Liver (tissue), 9 donors: ENCODE results near the gene LRRC2. TPM values are rescaled to one million over a fixed set of nuclear protein-coding genes. Genes with fewer than 3 reads are reported as not detected.

ENCODE experiments used
- DNase-seq: peaks from one replicate; pipeline ENCODE4 v3.0.0-alpha.2; 2017; ENCODE audit warnings: low spot score
- H3K27ac ChIP-seq, 2 donors: one replicate each; pipeline ENCODE4 v1.7.0; 2013; ENCODE audit warnings: inconsistent platforms in 2 of 2, low read length in 2 of 2, control low read depth in 1 of 2, low read depth in 1 of 2, mild to moderate bottlenecking in 1 of 2
- H3K27me3 ChIP-seq, 4 donors: one replicate each; pipeline versions ENCODE4 v1.6.1 to v1.7.0; 2013; ENCODE audit warnings: low read length in 3 of 4, inconsistent platforms in 1 of 4, mild to moderate bottlenecking in 1 of 4, moderate library complexity in 1 of 4; ENCODE audit not compliant: control insufficient read depth in 4 of 4, insufficient read depth in 4 of 4
- H3K36me3 ChIP-seq, 4 donors: one replicate each; pipeline versions ENCODE4 v1.6.1 to v1.7.0; 2013; ENCODE audit warnings: low read length in 3 of 4, mild to moderate bottlenecking in 3 of 4, low read depth in 1 of 4, moderate library complexity in 1 of 4; ENCODE audit not compliant: control insufficient read depth in 4 of 4, insufficient read depth in 3 of 4
- H3K4me1 ChIP-seq, 4 donors: one replicate each; pipeline versions ENCODE4 v1.6.1 to v1.7.0; 2013; ENCODE audit warnings: low read length in 3 of 4, mild to moderate bottlenecking in 3 of 4, moderate library complexity in 1 of 4; ENCODE audit not compliant: control insufficient read depth in 4 of 4, insufficient read depth in 4 of 4
- H3K4me3 ChIP-seq, 3 donors: one replicate each; pipeline versions ENCODE4 v1.6.1 to v1.7.0; 2013; ENCODE audit warnings: low read length in 3 of 3, control low read depth in 1 of 3, low read depth in 1 of 3, mild to moderate bottlenecking in 1 of 3
- H3K9ac ChIP-seq, 2 donors: one replicate each; pipeline ENCODE4 v1.7.0; 2013; ENCODE audit warnings: low read length in 2 of 2, mild to moderate bottlenecking in 2 of 2, moderate library complexity in 2 of 2, control low read depth in 1 of 2, low read depth in 1 of 2
- H3K9me3 ChIP-seq, 4 donors: one replicate each; pipeline versions ENCODE4 v1.6.1 to v1.7.0; 2013; ENCODE audit warnings: low read length in 3 of 4; ENCODE audit not compliant: control insufficient read depth in 4 of 4
- CTCF ChIP-seq: fragments of 150-350 bp; IDR thresholded peaks from 2 replicates; pipeline ENCODE4 v1.5.1; 2017; ENCODE audit warnings: improper control_type of control experiment, low read depth, low read length; ENCODE audit not compliant: missing input control
- EGR1 ChIP-seq, 2 donors: IDR thresholded peaks; 2 replicates each; pipeline ENCODE4 v1.6.1; 2016 to 2018; ENCODE audit warnings: antibody characterized with exemption in 2 of 2, low read depth in 2 of 2
- FOXA1 ChIP-seq: IDR thresholded peaks from 2 replicates; pipeline ENCODE4 v1.6.1; 2016; ENCODE audit warnings: antibody characterized with exemption
- FOXA2 ChIP-seq: IDR thresholded peaks from 2 replicates; pipeline ENCODE4 v1.6.1; 2016; ENCODE audit warnings: antibody characterized with exemption
- GABPA ChIP-seq, 2 donors: IDR thresholded peaks in 1 of 2; conservative IDR thresholded peaks in 1 of 2; 2 replicates each; pipeline ENCODE4 v1.6.1; 2016; ENCODE audit warnings: antibody characterized with exemption in 2 of 2, mild to moderate bottlenecking in 1 of 2, moderate library complexity in 1 of 2
- HNF4A ChIP-seq, 2 donors: conservative IDR thresholded peaks; 2 replicates each; pipeline ENCODE4 v1.6.1; 2016; ENCODE audit warnings: antibody characterized with exemption in 2 of 2, mild to moderate bottlenecking in 2 of 2
- HNF4G ChIP-seq: IDR thresholded peaks from 2 replicates; pipeline ENCODE4 v1.6.1; 2016; ENCODE audit warnings: antibody characterized with exemption
- JUND ChIP-seq, 2 donors: IDR thresholded peaks; 2 replicates each; pipeline ENCODE4 v1.6.1; 2016; ENCODE audit warnings: antibody characterized with exemption in 2 of 2
- NR2F2 ChIP-seq: IDR thresholded peaks from 2 replicates; pipeline ENCODE4 v1.6.1; 2016; ENCODE audit warnings: antibody characterized with exemption
- RAD21 ChIP-seq, 2 donors: IDR thresholded peaks; 2 replicates each; pipeline ENCODE4 v1.6.1; 2016; ENCODE audit warnings: antibody characterized with exemption in 2 of 2, mild to moderate bottlenecking in 2 of 2
- REST ChIP-seq: IDR thresholded peaks from 2 replicates; pipeline ENCODE4 v1.6.1; 2016; ENCODE audit warnings: antibody characterized with exemption, mild to moderate bottlenecking
- RXRA ChIP-seq, 2 donors: IDR thresholded peaks; 2 replicates each; pipeline ENCODE4 v1.6.1; 2017 to 2018; ENCODE audit warnings: antibody characterized with exemption in 2 of 2, mild to moderate bottlenecking in 1 of 2
- SP1 ChIP-seq: IDR thresholded peaks from 2 replicates; pipeline ENCODE4 v1.6.1; 2018; ENCODE audit warnings: antibody characterized with exemption, mild to moderate bottlenecking
- TAF1 ChIP-seq: conservative IDR thresholded peaks from 2 replicates; pipeline ENCODE4 v1.6.1; 2016; ENCODE audit warnings: antibody characterized with exemption, mild to moderate bottlenecking
- YY1 ChIP-seq: IDR thresholded peaks from 2 replicates; pipeline ENCODE4 v1.6.1; 2016; ENCODE audit warnings: antibody characterized with exemption, mild to moderate bottlenecking
- WGBS: extraction: QIAGEN DNeasy Blood & Tissue Kit; methylation state at CpG from one replicate; pipeline ENCODE4 v1.1.7; 2013; 5-methylcytosine and 5-hydroxymethylcytosine counted together
- polyA plus RNA-seq, 2 donors: library from polyadenylated mRNA; stranded (reverse) in 1 of 2; unstranded in 1 of 2; fragments of 200-250 nt in 1 of 2; fragments of >200 nt in 1 of 2; fragmentation: Nextera tagmentation in 1 of 2; extraction: Ambion mirVana in 1 of 2; gene quantifications; one replicate each; pipeline versions ENCODE4 v1.2.1 to v1.2.3, GENCODE V29; 2013 to 2015
- total RNA-seq, 2 donors: library from RNA; depleted of rRNA; stranded (reverse); fragments of >200 nt; gene quantifications; one replicate each; pipeline ENCODE4 v1.2.3, GENCODE V29; 2014
- TF ChIP-seq, protein P1 (sequence below): IDR thresholded peaks from 2 replicates; pipeline ENCODE4 v1.6.1; 2016; ENCODE audit warnings: antibody characterized with exemption
- TF ChIP-seq, protein P2 (sequence below): IDR thresholded peaks from 2 replicates; pipeline ENCODE4 v1.6.1; 2016; ENCODE audit warnings: antibody characterized with exemption
- TF ChIP-seq, protein P3 (sequence below): IDR thresholded peaks from 2 replicates; pipeline ENCODE4 v1.6.1; 2016; ENCODE audit warnings: antibody characterized with exemption
- donor health status: healthy.
- donor health status: healthy.
- donor health status: healthy.
- donor health status: healthy.
- donor health status: healthy.

LRRC2 gene
- total and polyA plus RNA-seq, 4 donors, result 0.93 to 7.6 (median 4.2) TPM

GRCh38 chr3:46481636-46482035, 84.5 kb downstream of the LRRC2 start:
- no peak overlapping the region for H3K4me3 ChIP-seq
- no peak for TF ChIP-seq NR2F2
- TF ChIP-seq HNF4A (conservative IDR thresholded peaks at IDR 0.05), result no peak
- TF ChIP-seq TAF1, result no peak
- TF ChIP-seq, protein P1, sequence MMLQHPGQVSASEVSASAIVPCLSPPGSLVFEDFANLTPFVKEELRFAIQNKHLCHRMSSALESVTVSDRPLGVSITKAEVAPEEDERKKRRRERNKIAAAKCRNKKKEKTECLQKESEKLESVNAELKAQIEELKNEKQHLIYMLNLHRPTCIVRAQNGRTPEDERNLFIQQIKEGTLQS, result no peak
- TF ChIP-seq FOXA2, result no peak
- TF ChIP-seq RAD21 (IDR thresholded peaks at IDR 0.05), result no peak
- TF ChIP-seq HNF4G, result no peak
- H3K9me3 ChIP-seq, result no peaks in the 10 kb centered on the region
- H3K4me1 ChIP-seq, result no peaks in the 10 kb centered on the region
- no peak overlapping the region for H3K27ac ChIP-seq
- DNase-seq, result no peak
- H3K9ac ChIP-seq, result no peak overlapping the region
- no peaks in the 10 kb centered on the region for H3K27me3 ChIP-seq
- no peaks in the 10 kb centered on the region for H3K36me3 ChIP-seq
- WGBS, result 93% methylated on average over 4 of the region's 4 CpGs

DNA sequence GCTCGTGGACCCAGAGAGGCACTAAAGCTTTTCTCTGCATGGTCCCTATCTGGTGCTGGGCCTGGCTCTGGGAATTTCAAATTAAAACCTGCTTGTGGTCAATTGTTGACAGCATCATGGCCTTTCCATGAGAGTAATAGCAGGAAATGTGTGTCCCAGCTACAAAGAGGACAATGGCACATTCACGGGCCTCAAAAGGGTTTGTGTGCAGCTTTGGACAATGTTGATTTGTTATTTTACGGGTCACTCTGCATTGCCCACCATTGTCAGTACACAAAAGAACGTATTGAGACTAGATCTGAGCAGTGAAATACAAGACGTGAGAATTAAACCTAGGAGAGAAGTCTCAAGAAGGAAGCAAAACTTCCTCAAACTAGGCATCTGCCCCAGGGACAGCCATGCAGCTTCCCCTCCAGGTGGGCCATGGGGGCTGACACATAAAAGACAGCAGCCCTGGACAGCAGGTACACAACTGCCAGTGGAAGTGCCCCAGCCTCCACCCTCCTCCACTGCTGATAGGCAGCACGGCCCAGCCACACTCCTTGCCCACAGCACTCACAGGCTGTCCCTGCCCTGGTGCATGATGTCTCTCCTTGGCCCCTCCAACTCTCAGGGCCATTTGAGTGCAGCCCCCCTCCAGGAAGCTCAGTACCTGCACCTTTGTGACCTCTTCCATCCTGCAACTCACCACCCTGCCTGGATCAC, 85.5 kb downstream of the LRRC2 start:
- Histone ChIP-seq H3K4me1 (no peaks in the 10 kb centered on the region), H3K27me3 (no peaks in the 10 kb centered on the region), H3K36me3 (no peaks in the 10 kb centered on the region), H3K4me3 (no peak overlapping the region), H3K9me3 (no peaks in the 10 kb centered on the region), H3K9ac (no peak overlapping the region), H3K27ac (no peak overlapping the region)
- 86% methylated on average over 6 of the region's 6 CpGs for whole genome bisulfite sequencing
- TF ChIP-seq EGR1 (IDR thresholded peaks at IDR 0.05; ENCODE audit: low read depth in 2 of 2) (no peak), TAF1 (no peak), JUND (IDR thresholded peaks at IDR 0.05) (no peak), YY1 (no peak), FOXA2 (no peak), FOXA1 (no peak), GABPA (IDR thresholded peaks at IDR 0.05 in 1 of 2, conservative IDR thresholded peaks at IDR 0.05 in 1 of 2) (no peak), RAD21 (IDR thresholded peaks at IDR 0.05) (no peak), HNF4A (conservative IDR thresholded peaks at IDR 0.05) (no peak), CTCF (no peak), NR2F2 (no peak), REST (no peak), SP1 (no peak), HNF4G (no peak), RXRA (IDR thresholded peaks at IDR 0.05) (no peak)
- TF ChIP-seq, protein P2, sequence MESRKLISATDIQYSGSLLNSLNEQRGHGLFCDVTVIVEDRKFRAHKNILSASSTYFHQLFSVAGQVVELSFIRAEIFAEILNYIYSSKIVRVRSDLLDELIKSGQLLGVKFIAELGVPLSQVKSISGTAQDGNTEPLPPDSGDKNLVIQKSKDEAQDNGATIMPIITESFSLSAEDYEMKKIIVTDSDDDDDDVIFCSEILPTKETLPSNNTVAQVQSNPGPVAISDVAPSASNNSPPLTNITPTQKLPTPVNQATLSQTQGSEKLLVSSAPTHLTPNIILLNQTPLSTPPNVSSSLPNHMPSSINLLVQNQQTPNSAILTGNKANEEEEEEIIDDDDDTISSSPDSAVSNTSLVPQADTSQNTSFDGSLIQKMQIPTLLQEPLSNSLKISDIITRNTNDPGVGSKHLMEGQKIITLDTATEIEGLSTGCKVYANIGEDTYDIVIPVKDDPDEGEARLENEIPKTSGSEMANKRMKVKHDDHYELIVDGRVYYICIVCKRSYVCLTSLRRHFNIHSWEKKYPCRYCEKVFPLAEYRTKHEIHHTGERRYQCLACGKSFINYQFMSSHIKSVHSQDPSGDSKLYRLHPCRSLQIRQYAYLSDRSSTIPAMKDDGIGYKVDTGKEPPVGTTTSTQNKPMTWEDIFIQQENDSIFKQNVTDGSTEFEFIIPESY, result no peak
- TF ChIP-seq, protein P1, result no peak
- TF ChIP-seq, protein P3, sequence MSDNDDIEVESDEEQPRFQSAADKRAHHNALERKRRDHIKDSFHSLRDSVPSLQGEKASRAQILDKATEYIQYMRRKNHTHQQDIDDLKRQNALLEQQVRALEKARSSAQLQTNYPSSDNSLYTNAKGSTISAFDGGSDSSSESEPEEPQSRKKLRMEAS, result no peak
- no peak for DNase-seq
